ENCODE data around the gene ZNF296. TPM values are rescaled to one million over a fixed set of nuclear protein-coding genes. Genes with fewer than 3 reads are reported as not detected.
A peak's percentile ranks its signal among the peaks of the same experiment; 100 is the strongest.

Gene ZNF296
- total and polyA plus RNA-seq, 2 experiments from 2014 or later = 1.2 TPM; not detected in 1

DNA sequence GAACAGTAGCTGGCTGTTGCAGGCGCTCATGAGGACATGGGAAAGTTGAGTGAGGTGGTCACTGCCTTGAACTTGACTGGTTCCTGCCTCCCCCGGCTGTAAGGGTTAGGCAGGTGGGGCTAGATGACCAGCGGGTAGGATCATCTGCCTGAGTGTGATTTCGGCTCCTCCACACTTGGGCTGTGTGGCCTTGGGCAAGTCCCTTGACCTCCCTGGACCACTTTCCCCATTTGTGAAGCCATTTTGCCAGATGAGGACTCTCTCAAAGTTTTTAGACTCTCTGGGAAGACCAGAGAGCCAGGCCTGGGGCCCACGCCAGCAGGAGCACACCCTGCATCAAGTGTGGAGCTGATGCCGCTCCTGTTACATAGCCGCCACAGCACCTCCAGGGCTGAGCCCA, 26.2 kb upstream of the ZNF296 start:
- Histone ChIP-seq H3K4me1 (ENCODE audit: insufficient read depth) (peaks cover 76% of the 10 kb centered on the region), H3K4me2 (peak overlapping the region; percentile 65)
- 97% methylated on average over 7 of the region's 7 CpGs for WGBS (ENCODE audit: low lambda C conversion rate, missing lambda C conversion rate)

GRCh38 chr19:45101806-45102205, 25.5 kb upstream of the ZNF296 start:
- Histone ChIP-seq H3K4me3 (no peak overlapping the region), H2AFZ (no peak overlapping the region), H4K20me1 (ENCODE audit: insufficient read depth, poor library complexity, severe bottlenecking) (peaks cover 62% of the 10 kb centered on the region), H3K36me3 (replicated peaks; ENCODE audit: insufficient read depth, low read depth) (no peaks in the 10 kb centered on the region), H3K27me3 (no peaks in the 10 kb centered on the region), H3K9me3 (ENCODE audit: low read depth) (no peaks in the 10 kb centered on the region), H3K79me2 (peaks cover 95% of the 10 kb centered on the region), H3K27ac (peak overlapping the region; percentile 94), H3K4me1 (ENCODE audit: insufficient read depth) (peaks cover 83% of the 10 kb centered on the region), H3K4me2 (no peak overlapping the region), H3K9me2 (replicated peaks; ENCODE audit: insufficient read depth) (no peaks in the 10 kb centered on the region)
- TF ChIP-seq EZH2 (IDR thresholded peaks at IDR 0.05; ENCODE audit: borderline replicate concordance) (no peak), EZH2phosphoT487 (IDR thresholded peaks at IDR 0.05; ENCODE audit: low read depth, severe bottlenecking, unreplicated experiment) (no peak)
- TF ChIP-seq, protein P1, sequence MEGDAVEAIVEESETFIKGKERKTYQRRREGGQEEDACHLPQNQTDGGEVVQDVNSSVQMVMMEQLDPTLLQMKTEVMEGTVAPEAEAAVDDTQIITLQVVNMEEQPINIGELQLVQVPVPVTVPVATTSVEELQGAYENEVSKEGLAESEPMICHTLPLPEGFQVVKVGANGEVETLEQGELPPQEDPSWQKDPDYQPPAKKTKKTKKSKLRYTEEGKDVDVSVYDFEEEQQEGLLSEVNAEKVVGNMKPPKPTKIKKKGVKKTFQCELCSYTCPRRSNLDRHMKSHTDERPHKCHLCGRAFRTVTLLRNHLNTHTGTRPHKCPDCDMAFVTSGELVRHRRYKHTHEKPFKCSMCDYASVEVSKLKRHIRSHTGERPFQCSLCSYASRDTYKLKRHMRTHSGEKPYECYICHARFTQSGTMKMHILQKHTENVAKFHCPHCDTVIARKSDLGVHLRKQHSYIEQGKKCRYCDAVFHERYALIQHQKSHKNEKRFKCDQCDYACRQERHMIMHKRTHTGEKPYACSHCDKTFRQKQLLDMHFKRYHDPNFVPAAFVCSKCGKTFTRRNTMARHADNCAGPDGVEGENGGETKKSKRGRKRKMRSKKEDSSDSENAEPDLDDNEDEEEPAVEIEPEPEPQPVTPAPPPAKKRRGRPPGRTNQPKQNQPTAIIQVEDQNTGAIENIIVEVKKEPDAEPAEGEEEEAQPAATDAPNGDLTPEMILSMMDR (IDR thresholded peaks at IDR 0.05; ENCODE audit: poor library complexity) = no peak
- WGBS (ENCODE audit: low lambda C conversion rate, missing lambda C conversion rate) = 90% methylated on average over 8 of the region's 8 CpGs
- DNase-seq (ENCODE audit: low spot score) = no peak

More for the DNA sequence above, 26.2 kb upstream of the ZNF296 start:
- Histone ChIP-seq H3K4me3 (no peak overlapping the region), H3K79me2 (peaks cover 95% of the 10 kb centered on the region), H2AFZ (no peak overlapping the region), H3K27me3 (no peaks in the 10 kb centered on the region), H3K27ac (peak overlapping the region; percentile 94), H3K9me2 (replicated peaks; ENCODE audit: insufficient read depth) (no peaks in the 10 kb centered on the region), H4K20me1 (ENCODE audit: insufficient read depth, poor library complexity, severe bottlenecking) (peaks cover 62% of the 10 kb centered on the region), H3K36me3 (replicated peaks; ENCODE audit: insufficient read depth, low read depth) (no peaks in the 10 kb centered on the region), H3K9me3 (ENCODE audit: low read depth) (no peaks in the 10 kb centered on the region)
- DNase-seq (ENCODE audit: low spot score) = no peak
- TF ChIP-seq, protein P1 (IDR thresholded peaks at IDR 0.05; ENCODE audit: poor library complexity) = no peak
- TF ChIP-seq EZH2phosphoT487 (IDR thresholded peaks at IDR 0.05; ENCODE audit: low read depth, severe bottlenecking, unreplicated experiment) (no peak), EZH2 (IDR thresholded peaks at IDR 0.05; ENCODE audit: borderline replicate concordance) (no peak)

- no peak overlapping the region for H2AFZ ChIP-seq
- H4K20me1 ChIP-seq (ENCODE audit: insufficient read depth, poor library complexity, severe bottlenecking) = peaks cover 61% of the 10 kb centered on the region
- peaks cover 84% of the 10 kb centered on the region for H3K4me1 ChIP-seq (ENCODE audit: insufficient read depth)
- H3K4me3 ChIP-seq = no peak overlapping the region
- DNase-seq (ENCODE audit: low spot score) = peak; percentile 51
- no peaks in the 10 kb centered on the region for H3K9me2 ChIP-seq (replicated peaks; ENCODE audit: insufficient read depth)
- H3K9me3 ChIP-seq (ENCODE audit: low read depth) = no peaks in the 10 kb centered on the region
- TF ChIP-seq, protein P1 (IDR thresholded peaks at IDR 0.05; ENCODE audit: poor library complexity) = no peak
- TF ChIP-seq EZH2phosphoT487 (IDR thresholded peaks at IDR 0.05; ENCODE audit: low read depth, severe bottlenecking, unreplicated experiment) (no peak), EZH2 (IDR thresholded peaks at IDR 0.05; ENCODE audit: borderline replicate concordance) (no peak)
- 79% methylated on average over 8 of the region's 8 CpGs for WGBS (ENCODE audit: low lambda C conversion rate, missing lambda C conversion rate)
- H3K27ac ChIP-seq = peak overlapping the region; percentile 94
- H3K36me3 ChIP-seq (replicated peaks; ENCODE audit: insufficient read depth, low read depth) = no peaks in the 10 kb centered on the region
- peaks cover 95% of the 10 kb centered on the region for H3K79me2 ChIP-seq
- H3K27me3 ChIP-seq = no peaks in the 10 kb centered on the region
- H3K4me2 ChIP-seq = peak overlapping the region; percentile 62
These were observed 24.6 kb upstream of the ZNF296 start for GRCh38 chr19:45100846-45101252.
